Central memory CD4-positive, alpha-beta T cell (primary cell): ENCODE measurements around the gene GNPAT.

Experiments
- DNase-seq: peaks from one replicate; pipeline ENCODE4 v3.0.0; 2022

Gene GNPAT

DNA sequence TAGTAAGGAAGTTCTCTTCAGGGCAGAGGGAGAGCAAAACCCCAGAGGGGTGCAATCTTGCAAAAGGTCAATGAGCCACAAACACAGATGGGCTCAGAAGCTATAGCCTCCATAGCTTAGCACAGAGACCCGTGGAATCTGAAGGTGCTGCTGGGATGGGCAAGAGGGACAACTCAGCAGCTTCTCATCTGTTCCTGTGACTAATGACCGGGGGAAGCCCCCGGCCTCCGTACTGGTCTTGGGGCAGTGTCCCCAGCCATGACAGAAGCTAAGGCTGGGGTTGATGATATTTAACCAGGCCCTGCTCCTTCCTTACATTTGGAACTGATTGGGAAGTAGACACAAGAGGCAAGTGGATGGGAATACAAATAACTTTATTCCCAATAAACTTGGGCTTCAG, 77.6 kb downstream of the GNPAT start:
- no peak for DNase-seq

DNA sequence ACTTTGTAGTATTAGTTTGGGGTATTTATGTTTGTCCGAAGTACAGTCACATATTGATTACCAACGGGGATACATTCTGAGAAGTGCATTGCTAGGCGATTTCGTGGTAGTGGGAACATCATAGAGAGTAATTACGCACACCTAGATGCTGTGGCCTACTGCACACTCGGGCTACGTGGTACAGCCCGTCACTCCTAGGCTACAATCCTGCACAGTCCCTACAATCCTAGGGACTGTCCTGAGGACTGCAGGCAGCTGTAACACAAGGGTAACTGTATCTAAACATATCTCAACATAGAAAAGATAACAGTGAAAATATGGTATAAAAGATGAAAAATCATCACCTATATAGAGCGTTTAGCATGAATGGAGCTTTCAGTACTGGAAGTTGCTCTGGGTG, 78.1 kb downstream of the GNPAT start:
- no peak for DNase-seq

DNA sequence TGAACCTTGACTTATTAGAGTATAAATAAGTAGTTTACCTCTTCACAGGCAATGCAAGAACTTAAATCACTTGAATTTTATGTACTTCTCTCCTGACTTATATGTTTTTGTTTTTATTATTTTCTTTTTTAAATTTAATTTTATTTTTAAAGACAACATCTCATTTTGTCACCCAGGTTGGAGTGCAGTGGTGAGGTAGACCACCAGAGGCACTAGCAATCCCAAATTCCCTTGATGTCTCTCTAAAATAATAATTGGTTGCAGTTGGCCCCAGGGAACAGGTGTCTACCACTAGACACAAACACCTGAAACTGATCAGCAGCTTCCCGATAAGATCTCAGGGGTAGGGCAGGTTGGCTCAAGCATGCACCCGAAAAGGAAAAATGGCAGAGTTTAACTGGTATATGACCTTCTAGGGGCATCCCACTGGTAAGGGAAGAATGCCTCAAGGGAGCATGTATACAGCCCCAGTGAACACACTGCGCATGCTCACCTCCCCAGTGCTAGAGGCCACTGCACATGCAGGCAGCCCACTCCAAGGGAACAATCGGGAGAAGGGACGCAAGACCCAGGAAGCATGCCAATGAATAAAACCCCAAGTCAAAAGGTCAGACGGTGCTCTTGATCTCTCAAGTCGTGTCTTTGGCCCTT, 82.0 kb downstream of the GNPAT start:
- no peak for DNase-seq

DNA sequence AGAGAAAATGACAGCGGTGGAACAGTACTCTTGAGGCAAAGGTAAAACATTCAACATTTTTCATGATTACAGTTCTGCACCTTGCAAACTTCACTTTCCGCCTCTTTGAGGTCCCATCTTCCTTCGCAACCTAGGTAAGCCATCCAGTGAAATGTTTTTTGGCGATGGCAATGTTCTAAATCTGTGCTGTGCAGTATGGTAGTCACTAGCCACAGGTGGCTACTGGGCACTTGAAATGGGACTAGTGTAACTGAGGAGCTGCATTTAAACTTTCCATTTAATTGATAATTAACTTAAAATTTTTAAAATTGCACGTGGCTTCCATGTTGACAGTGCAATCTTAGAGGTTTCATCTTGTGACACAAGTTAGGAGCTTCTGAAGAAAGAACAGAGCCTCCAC, 83.6 kb downstream of the GNPAT start:
- no peak for DNase-seq

DNA sequence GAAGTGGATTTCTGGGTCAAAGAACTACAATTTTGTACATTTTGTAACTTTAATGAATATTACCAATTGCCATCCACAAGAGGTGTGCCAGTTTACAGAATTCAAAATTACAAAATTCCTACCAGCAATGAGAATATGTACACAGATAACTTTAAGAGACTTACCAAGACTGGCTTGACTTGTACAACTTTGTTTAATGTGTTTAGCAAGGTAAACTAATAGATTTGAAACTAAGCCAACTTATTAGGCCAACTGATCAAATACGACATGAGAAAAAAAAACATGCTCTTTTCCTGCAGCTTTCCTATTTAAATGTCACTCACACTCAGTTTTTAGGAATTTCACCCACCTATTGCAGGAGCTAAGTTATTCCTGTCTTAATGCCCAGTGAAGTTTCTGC, 85.2 kb downstream of the GNPAT start:
- DNase-seq = no peak
